ENCODE measurements around the gene CTBP1. TPM values are rescaled to one million over a fixed set of nuclear protein-coding genes. Genes with fewer than 3 reads are reported as not detected.

The CTBP1 gene
- total and polyA plus RNA-seq, 9 of the 15 experiments (the other 6 are each of a cell fraction or from before 2014, with no cell fraction given) = 14.5 to 162 (median 68.2) TPM

DNA sequence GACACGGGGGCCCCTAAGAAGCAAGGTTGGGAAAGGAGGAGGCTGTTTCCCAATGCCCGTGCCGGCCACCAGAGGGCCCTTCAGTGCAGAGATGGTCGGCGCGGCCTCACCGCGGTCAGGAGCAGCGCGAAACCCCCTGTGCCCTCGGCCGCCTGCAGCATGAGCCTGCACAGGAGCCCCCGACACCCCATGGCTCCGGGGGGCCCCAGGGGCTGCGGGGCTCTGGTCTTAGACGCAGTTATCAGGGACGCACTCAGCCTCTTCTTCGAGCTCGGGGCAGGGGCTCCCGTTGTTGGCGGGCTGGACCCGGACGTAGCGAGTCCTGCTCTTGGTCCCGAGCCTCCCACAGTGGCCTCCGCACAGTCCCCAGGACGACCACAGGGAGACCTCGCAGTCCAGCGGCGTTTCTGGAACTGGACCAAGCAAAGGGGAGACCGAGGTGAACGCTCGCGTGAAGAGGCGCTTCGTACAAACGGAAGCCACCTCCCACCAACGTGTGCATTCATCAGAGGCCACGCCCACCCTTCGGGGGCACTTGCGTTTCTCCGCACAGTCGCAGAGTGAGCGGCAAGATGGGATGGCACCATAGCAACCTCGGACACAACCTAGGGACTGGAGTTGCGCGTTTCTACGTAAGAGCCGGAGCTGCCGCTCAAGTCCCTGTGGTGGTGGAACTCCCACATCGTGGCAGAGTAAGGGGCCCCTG, 81.5 kb downstream of the CTBP1 start (continued):
- TF ChIP-seq ZNF655 (CRISPR knock-in tag; IDR thresholded peaks at IDR 0.05) = no peak
- TF ChIP-seq ZNF780A (CRISPR knock-in tag; IDR thresholded peaks at IDR 0.05) = no peak
- no peak for TF ChIP-seq ZEB2 (IDR thresholded peaks at IDR 0.05)
- peak; percentile 61 for TF ChIP-seq SAP30 (IDR thresholded peaks at IDR 0.05; ENCODE audit: borderline replicate concordance, insufficient read depth, low read depth, low read length, poor library complexity, severe bottlenecking)
- TF ChIP-seq, protein P1, sequence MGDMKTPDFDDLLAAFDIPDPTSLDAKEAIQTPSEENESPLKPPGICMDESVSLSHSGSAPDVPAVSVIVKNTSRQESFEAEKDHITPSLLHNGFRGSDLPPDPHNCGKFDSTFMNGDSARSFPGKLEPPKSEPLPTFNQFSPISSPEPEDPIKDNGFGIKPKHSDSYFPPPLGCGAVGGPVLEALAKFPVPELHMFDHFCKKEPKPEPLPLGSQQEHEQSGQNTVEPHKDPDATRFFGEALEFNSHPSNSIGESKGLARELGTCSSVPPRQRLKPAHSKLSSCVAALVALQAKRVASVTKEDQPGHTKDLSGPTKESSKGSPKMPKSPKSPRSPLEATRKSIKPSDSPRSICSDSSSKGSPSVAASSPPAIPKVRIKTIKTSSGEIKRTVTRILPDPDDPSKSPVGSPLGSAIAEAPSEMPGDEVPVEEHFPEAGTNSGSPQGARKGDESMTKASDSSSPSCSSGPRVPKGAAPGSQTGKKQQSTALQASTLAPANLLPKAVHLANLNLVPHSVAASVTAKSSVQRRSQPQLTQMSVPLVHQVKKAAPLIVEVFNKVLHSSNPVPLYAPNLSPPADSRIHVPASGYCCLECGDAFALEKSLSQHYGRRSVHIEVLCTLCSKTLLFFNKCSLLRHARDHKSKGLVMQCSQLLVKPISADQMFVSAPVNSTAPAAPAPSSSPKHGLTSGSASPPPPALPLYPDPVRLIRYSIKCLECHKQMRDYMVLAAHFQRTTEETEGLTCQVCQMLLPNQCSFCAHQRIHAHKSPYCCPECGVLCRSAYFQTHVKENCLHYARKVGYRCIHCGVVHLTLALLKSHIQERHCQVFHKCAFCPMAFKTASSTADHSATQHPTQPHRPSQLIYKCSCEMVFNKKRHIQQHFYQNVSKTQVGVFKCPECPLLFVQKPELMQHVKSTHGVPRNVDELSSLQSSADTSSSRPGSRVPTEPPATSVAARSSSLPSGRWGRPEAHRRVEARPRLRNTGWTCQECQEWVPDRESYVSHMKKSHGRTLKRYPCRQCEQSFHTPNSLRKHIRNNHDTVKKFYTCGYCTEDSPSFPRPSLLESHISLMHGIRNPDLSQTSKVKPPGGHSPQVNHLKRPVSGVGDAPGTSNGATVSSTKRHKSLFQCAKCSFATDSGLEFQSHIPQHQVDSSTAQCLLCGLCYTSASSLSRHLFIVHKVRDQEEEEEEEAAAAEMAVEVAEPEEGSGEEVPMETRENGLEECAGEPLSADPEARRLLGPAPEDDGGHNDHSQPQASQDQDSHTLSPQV (IDR thresholded peaks at IDR 0.05) = peak; percentile 28; the same call in 1 of the 2 replicates
- no peak for TF ChIP-seq SIX5 (IDR thresholded peaks at IDR 0.05; ENCODE audit: borderline replicate concordance in 1 of 2, insufficient read depth in 1 of 2, low read depth in 1 of 2, low read length in 2 of 2)
- no peak for TF ChIP-seq ZNF77 (CRISPR knock-in tag; IDR thresholded peaks at IDR 0.05)
- no peak for TF ChIP-seq RAD51 (IDR thresholded peaks at IDR 0.05; ENCODE audit: borderline replicate concordance, low read depth)
- peak; percentile 66; the same call in 1 of the 2 replicates for TF ChIP-seq E2F5 (CRISPR knock-in tag; IDR thresholded peaks at IDR 0.05)
- no peak for TF ChIP-seq TGIF2 (CRISPR knock-in tag; IDR thresholded peaks at IDR 0.05)
- no peak for TF ChIP-seq ZKSCAN1 (IDR thresholded peaks at IDR 0.05; ENCODE audit: low read depth, low read length)
- no peak for TF ChIP-seq TRIM25 (IDR thresholded peaks at IDR 0.05; ENCODE audit: borderline replicate concordance)
- TF ChIP-seq ZFX (CRISPR knock-in tag; IDR thresholded peaks at IDR 0.05) = peak; percentile 69
- TF ChIP-seq ATF7 (IDR thresholded peaks at IDR 0.05) = peak; percentile 45; the same call in 1 of the 2 replicates
- peak; percentile 60 for TF ChIP-seq BRD9 (IDR thresholded peaks at IDR 0.05; ENCODE audit: low read depth, partially characterized antibody)
- no peak for TF ChIP-seq KLF1 (tag; IDR thresholded peaks at IDR 0.05)
- no peak for TF ChIP-seq CCNT2 (IDR thresholded peaks at IDR 0.05; ENCODE audit: borderline replicate concordance, extremely low read depth, insufficient read length, low read depth, low read length)
- 0 out of 2 replicates have a peak, but pooled peaks have one; percentile 41 for TF ChIP-seq NBN (IDR thresholded peaks at IDR 0.05; ENCODE audit: low read depth)

Data from K562 (cell line).